ENCODE results near the gene DESI2.

Gene DESI2

DNA sequence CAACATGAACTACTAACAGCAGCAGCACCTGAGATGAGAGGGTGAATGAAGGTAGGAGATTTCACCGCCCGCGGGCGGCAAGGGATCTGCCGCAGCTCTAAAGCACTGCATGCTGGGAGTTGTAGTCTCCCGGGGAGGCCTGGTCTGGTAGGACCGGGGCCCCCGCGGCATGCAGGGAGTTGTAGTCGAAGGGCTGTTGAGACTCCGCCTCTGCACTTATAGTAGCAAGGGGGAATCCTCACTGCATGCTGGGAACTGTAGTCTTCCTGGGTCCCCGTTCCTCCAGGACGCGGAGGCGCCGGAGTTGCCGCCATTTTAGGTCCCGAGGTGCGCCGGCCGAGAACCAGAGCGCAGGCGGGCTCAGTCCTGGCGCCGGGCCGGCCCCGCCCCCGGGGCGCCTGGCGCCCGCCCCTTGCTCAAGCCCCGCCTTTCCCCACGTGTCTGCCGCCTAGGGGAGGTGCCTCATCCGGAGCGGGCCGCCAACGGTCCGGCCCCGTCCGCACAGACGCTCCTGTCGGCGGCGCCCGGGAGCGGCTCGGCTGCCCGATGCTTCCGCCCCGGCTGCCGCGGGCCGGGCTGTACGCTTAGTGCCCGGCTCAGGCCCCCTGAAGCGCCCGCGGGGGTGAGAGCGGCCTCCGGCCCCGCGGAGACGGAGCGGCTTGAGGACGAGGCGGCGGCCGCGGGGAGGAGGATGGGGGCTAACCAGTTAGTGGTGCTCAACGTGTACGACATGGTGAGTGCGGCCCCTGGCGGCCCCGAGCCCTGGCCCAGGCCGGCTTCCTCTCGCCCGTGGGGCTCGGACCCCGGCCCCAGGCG is at the start of gene DESI2:
TSS of gene DESI2 (plus strand) at position 504 of the 816 bp plus-strand sequence. CDS start at position 692, 188 bp downstream.
- TF ChIP-seq, protein P1, sequence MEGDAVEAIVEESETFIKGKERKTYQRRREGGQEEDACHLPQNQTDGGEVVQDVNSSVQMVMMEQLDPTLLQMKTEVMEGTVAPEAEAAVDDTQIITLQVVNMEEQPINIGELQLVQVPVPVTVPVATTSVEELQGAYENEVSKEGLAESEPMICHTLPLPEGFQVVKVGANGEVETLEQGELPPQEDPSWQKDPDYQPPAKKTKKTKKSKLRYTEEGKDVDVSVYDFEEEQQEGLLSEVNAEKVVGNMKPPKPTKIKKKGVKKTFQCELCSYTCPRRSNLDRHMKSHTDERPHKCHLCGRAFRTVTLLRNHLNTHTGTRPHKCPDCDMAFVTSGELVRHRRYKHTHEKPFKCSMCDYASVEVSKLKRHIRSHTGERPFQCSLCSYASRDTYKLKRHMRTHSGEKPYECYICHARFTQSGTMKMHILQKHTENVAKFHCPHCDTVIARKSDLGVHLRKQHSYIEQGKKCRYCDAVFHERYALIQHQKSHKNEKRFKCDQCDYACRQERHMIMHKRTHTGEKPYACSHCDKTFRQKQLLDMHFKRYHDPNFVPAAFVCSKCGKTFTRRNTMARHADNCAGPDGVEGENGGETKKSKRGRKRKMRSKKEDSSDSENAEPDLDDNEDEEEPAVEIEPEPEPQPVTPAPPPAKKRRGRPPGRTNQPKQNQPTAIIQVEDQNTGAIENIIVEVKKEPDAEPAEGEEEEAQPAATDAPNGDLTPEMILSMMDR (conservative IDR thresholded peaks at IDR 0.05): peak; percentile 77
- peak within 1 kb of the TSS; percentile 85 for H3K27ac ChIP-seq

GRCh38 chr1:244603498-244603897 is 49.4 kb upstream of the DESI2 start:
- H3K27ac ChIP-seq: no peak overlapping the region
- TF ChIP-seq, protein P1 (conservative IDR thresholded peaks at IDR 0.05): peak; percentile 85

- H3K27ac ChIP-seq: no peak overlapping the region
- TF ChIP-seq, protein P1 (conservative IDR thresholded peaks at IDR 0.05): no peak
Measured at GRCh38 chr1:244605835-244606370, 47.0 kb upstream of the DESI2 start.

- peak overlapping the region; percentile 63 for H3K27ac ChIP-seq
- TF ChIP-seq, protein P1 (conservative IDR thresholded peaks at IDR 0.05): no peak
Measured at GRCh38 chr1:244614113-244614836, 38.7 kb upstream of the DESI2 start.

DNA sequence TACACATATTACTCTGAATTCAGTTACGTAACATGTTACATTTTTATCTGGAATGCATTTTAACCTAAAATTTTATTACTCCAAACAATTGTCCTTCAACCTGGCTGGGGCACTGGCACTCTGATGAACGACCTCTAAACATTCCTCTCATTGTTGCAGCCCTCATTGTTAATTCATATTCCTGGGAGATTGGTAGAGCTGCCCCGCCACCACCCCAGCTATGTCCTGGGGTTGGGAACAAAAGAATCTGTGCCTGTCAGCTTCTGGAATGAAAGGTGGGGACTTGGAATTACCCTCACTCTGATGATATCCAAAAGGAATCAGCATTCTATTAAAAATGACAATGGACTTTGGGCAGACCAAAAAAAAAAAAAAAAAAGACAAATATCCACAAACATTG is 38.0 kb upstream of the DESI2 start:
- peak overlapping the region; percentile 63 for H3K27ac ChIP-seq
- TF ChIP-seq, protein P1 (conservative IDR thresholded peaks at IDR 0.05): no peak

DNA sequence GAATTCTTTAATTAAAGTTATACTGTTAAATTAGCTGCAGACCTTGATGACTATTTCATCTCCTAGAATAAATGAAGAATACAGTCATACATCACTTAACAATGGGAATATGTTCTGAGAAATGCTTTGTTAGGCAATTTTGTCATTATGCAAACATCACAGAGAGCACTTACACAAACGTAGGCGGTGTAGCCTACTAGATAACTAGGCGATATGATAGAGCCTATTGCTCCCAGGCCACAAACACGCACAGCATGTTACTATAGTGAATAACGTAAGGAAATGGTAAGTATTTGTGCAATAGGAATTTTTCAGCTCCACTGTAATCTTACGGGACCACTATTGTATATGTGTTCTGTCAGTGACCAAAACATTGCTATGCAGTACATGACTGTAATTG is 37.6 kb upstream of the DESI2 start:
- TF ChIP-seq, protein P1 (conservative IDR thresholded peaks at IDR 0.05): no peak
- peak overlapping the region; percentile 63 for H3K27ac ChIP-seq

- H3K27ac ChIP-seq: no peak overlapping the region
- TF ChIP-seq, protein P1 (conservative IDR thresholded peaks at IDR 0.05): no peak
Measured at GRCh38 chr1:244626709-244627108, 26.2 kb upstream of the DESI2 start.
